Trophoblast cell (in vitro differentiated cells and primary cell): Measurements from ENCODE around the gene XAGE3. TPM values are rescaled to one million over a fixed set of nuclear protein-coding genes. Genes with fewer than 3 reads are reported as not detected.
A peak's percentile ranks its signal among the peaks of the same experiment; 100 is the strongest.
"Not testable (repeated sequence)": the region's sequence is repeated elsewhere in the genome, so short reads cannot be mapped to it uniquely, and the experiment has no call there.

Experiments used
- DNase-seq, 2 donors: peaks; one replicate each; pipeline ENCODE4 v3.0.0-alpha.2; 2016
- H2AFZ ChIP-seq: 2 replicates; pipeline ENCODE4 v1.6.1; 2013; ENCODE audit warnings: low read length, moderate library complexity, mild to moderate bottlenecking; ENCODE audit not compliant: insufficient read depth, poor library complexity
- H2AK5ac ChIP-seq: 2 replicates; pipeline ENCODE4 v1.6.1; 2013; ENCODE audit warnings: mild to moderate bottlenecking, low read length
- H2BK120ac ChIP-seq: 2 replicates; pipeline ENCODE4 v1.6.1; 2013; ENCODE audit warnings: low read length, mild to moderate bottlenecking, moderate library complexity; ENCODE audit not compliant: insufficient read depth, poor library complexity
- H2BK12ac ChIP-seq: 2 replicates; pipeline ENCODE4 v1.6.1; 2013; ENCODE audit warnings: mild to moderate bottlenecking, low read length, moderate library complexity
- H2BK5ac ChIP-seq: 2 replicates; pipeline ENCODE4 v1.6.1; 2013; ENCODE audit warnings: low read length, low read depth, moderate library complexity, mild to moderate bottlenecking; ENCODE audit not compliant: poor library complexity
- H3K14ac ChIP-seq: 2 replicates; pipeline ENCODE4 v1.6.1; 2013; ENCODE audit warnings: mild to moderate bottlenecking, low read length
- H3K18ac ChIP-seq: 2 replicates; pipeline ENCODE4 v1.6.1; 2013; ENCODE audit warnings: mild to moderate bottlenecking, low read length
- H3K23ac ChIP-seq: 2 replicates; pipeline ENCODE4 v1.6.1; 2013; ENCODE audit warnings: low read length
- H3K27ac ChIP-seq: 2 replicates; pipeline ENCODE4 v1.5.1; 2013; ENCODE audit warnings: low read depth, mild to moderate bottlenecking, inconsistent platforms, low read length, moderate library complexity
- H3K27me3 ChIP-seq: 2 replicates; pipeline ENCODE4 v1.6.1; 2013; ENCODE audit warnings: inconsistent platforms, mild to moderate bottlenecking, low read length, moderate library complexity; ENCODE audit not compliant: insufficient read depth
- H3K36me3 ChIP-seq, 2 experiments: 1 replicate in 1 of 2; 2 replicates in 1 of 2; pipeline ENCODE4 v1.6.1; 2013; ENCODE audit warnings: low read length in 2 of 2, mild to moderate bottlenecking in 2 of 2, moderate library complexity in 1 of 2; ENCODE audit not compliant: insufficient read depth in 2 of 2, control insufficient read depth in 1 of 2
- H3K4ac ChIP-seq: 2 replicates; pipeline ENCODE4 v1.6.1; 2013; ENCODE audit warnings: low read depth, mild to moderate bottlenecking, low read length, moderate library complexity
- H3K4me1 ChIP-seq, 2 experiments: 1 replicate in 1 of 2; 2 replicates in 1 of 2; pipeline ENCODE4 v1.6.1; 2013; ENCODE audit warnings: low read length in 2 of 2, mild to moderate bottlenecking in 2 of 2, moderate library complexity in 1 of 2; ENCODE audit not compliant: insufficient read depth in 2 of 2, control insufficient read depth in 1 of 2
- H3K4me2 ChIP-seq: 2 replicates; pipeline ENCODE4 v1.6.1; 2013; ENCODE audit warnings: inconsistent platforms, mild to moderate bottlenecking, low read length, moderate library complexity
- H3K4me3 ChIP-seq: 2 replicates; pipeline ENCODE4 v1.5.1; 2013; ENCODE audit warnings: mild to moderate bottlenecking, low read depth, low read length, inconsistent platforms
- H3K79me1 ChIP-seq: one replicate; pipeline ENCODE4 v1.6.1; 2013; ENCODE audit warnings: low read length
- H3K79me2 ChIP-seq: 2 replicates; pipeline ENCODE4 v1.6.1; 2013; ENCODE audit warnings: low read length, mild to moderate bottlenecking; ENCODE audit not compliant: control insufficient read depth, insufficient read depth, poor library complexity
- H3K9ac ChIP-seq: 2 replicates; pipeline ENCODE4 v1.6.1; 2013; ENCODE audit warnings: mild to moderate bottlenecking, low read length
- H3K9me3 ChIP-seq: 2 replicates; pipeline ENCODE4 v1.6.1; 2013; ENCODE audit warnings: low read depth, mild to moderate bottlenecking, control low read depth, inconsistent platforms, low read length; ENCODE audit not compliant: insufficient read depth
- H4K12ac ChIP-seq: 2 replicates; pipeline ENCODE4 v1.6.1; 2013; ENCODE audit warnings: low read depth, mild to moderate bottlenecking, low read length, moderate library complexity
- H4K8ac ChIP-seq: 2 replicates; pipeline ENCODE4 v1.6.1; 2013; ENCODE audit warnings: low read depth, mild to moderate bottlenecking, low read length, moderate library complexity
- H4K91ac ChIP-seq: one replicate; pipeline ENCODE4 v1.6.1; 2013; ENCODE audit warnings: low read depth, mild to moderate bottlenecking, low read length, moderate library complexity
- WGBS: extraction: QIAGEN DNeasy Blood & Tissue Kit; methylation state at CpG from one replicate; pipeline ENCODE4 v1.1.7; 2013; ENCODE audit warnings: missing lambda C conversion rate; ENCODE audit not compliant: insufficient read length, insufficient coverage; ENCODE audit errors: extremely low coverage; 5-methylcytosine and 5-hydroxymethylcytosine counted together
- polyA plus RNA-seq: library from polyadenylated mRNA; stranded (reverse); fragments of 200-250 nt; gene quantifications from 2 replicates; pipeline ENCODE4 v1.2.3, GENCODE V29; 2013

The XAGE3 gene
- polyA plus RNA-seq: 0.16 and 0.19 TPM in 2 replicates

- Histone ChIP-seq H3K9me3 (no peaks in the 10 kb centered on the region), H3K4me2 (no peak within 1 kb of the TSS), H3K79me1 (no peaks in the 10 kb centered on the region), H3K18ac (no peak within 1 kb of the TSS), H2BK5ac (no peak within 1 kb of the TSS), H4K12ac (no peak within 1 kb of the TSS), H3K36me3 (no peaks in the 10 kb centered on the region), H3K4ac (no peak within 1 kb of the TSS), H4K91ac (no peak within 1 kb of the TSS), H3K23ac (no peak within 1 kb of the TSS), H2AFZ (no peak within 1 kb of the TSS), H2AK5ac (no peak within 1 kb of the TSS), H3K27ac (no peak within 1 kb of the TSS), H2BK12ac (no peak within 1 kb of the TSS), H3K9ac (no peak within 1 kb of the TSS), H2BK120ac (no peak within 1 kb of the TSS), H3K79me2 (no peaks in the 10 kb centered on the region), H3K27me3 (no peaks in the 10 kb centered on the region), H3K14ac (no peak within 1 kb of the TSS), H3K4me1 (no peaks in the 10 kb centered on the region), H3K4me3 (no peak within 1 kb of the TSS), H4K8ac (no peak within 1 kb of the TSS)
- WGBS: no CpG with 5 or more reads among the region's 35 CpGs
- DNase-seq: peak; percentile 17 to 53
Measured at GRCh38 chrX:52867610-52868348, at the start of gene XAGE3. Gene XAGE3, minus strand, starts transcription at chrX:52868083. Its CDS starts 950 bp downstream, at chrX:52867133.

GRCh38 chrX:52914704-52915103 is 46.8 kb upstream of the XAGE3 start:
- H3K4me2 ChIP-seq, H4K8ac ChIP-seq, H3K27me3 ChIP-seq, H3K14ac ChIP-seq, H4K91ac ChIP-seq, H3K9ac ChIP-seq, H4K12ac ChIP-seq, H2AK5ac ChIP-seq, H3K23ac ChIP-seq, H3K4me1 ChIP-seq, H3K9me3 ChIP-seq, H3K36me3 ChIP-seq, H3K79me2 ChIP-seq, H2AFZ ChIP-seq, H3K4ac ChIP-seq, H2BK5ac ChIP-seq, H2BK12ac ChIP-seq, DNase-seq, H3K79me1 ChIP-seq, H2BK120ac ChIP-seq, H3K18ac ChIP-seq, H3K4me3 ChIP-seq, H3K27ac ChIP-seq: not testable (repeated sequence)
- WGBS: no CpG with 5 or more reads among the region's 3 CpGs

DNA sequence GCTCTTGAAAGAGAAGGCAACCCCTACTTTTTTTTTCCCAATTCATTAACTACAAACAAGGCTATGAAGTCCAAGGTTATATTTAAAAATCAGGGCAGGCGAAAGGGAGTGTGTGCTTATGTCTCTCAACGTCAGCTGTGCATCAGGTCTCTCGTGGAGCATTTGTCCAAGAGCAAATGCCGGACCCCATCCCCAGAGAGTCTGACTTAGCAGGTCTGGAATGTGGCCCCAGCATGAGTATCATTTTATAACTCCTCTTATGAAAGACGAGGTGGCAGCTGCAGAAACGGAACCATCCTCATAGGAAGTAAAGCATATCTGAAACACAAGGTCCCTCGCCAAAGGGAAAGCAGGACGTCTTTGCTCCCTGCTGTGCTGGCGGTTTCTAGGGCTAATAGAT is 45.8 kb upstream of the XAGE3 start:
- not testable (repeated sequence) for H3K9me3 ChIP-seq, H2BK12ac ChIP-seq, H3K4me2 ChIP-seq, H3K9ac ChIP-seq, DNase-seq, H2AK5ac ChIP-seq, H3K14ac ChIP-seq, H3K4me1 ChIP-seq, H3K79me2 ChIP-seq, H3K27ac ChIP-seq, H3K79me1 ChIP-seq, H3K36me3 ChIP-seq, H2AFZ ChIP-seq, H3K4me3 ChIP-seq, H3K18ac ChIP-seq, H2BK5ac ChIP-seq, H4K8ac ChIP-seq, H3K23ac ChIP-seq, H3K4ac ChIP-seq, H4K12ac ChIP-seq, H4K91ac ChIP-seq, H3K27me3 ChIP-seq, H2BK120ac ChIP-seq
- WGBS: no CpG with 5 or more reads among the region's 9 CpGs

DNA sequence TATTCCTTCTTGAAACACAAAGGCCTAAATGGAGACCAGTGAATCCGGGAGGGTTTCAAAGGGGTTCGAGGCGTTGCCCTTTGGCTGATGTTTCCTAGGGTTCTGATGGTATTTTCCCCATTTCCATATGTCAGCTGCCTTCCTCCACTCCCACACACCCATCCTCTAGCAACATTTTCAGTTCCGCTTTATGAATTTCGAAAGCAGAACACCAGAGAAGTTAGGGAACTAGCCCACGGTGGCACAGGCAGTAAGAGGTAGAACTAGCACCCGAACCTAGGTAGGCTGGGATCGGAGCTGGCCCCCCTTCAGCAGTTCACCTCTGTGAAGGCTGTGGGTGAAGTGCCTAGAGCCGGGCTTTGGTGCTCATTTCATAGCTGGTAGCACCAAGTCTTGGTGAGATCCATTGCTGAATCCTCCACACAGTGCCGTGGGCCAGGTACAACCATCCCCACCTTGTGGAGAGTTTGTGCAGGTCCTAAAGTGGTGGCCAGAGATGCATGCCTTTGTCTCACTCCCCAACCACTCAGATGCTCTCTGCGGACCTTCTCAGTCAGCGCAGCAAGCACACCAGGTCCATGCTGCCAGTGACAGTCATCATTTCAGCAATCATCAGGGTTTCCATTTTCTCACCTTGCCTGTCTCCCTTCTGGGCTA is 41.6 kb upstream of the XAGE3 start:
- not testable (repeated sequence) for H3K36me3 ChIP-seq, H2BK5ac ChIP-seq, H3K4ac ChIP-seq, H3K79me1 ChIP-seq, H4K12ac ChIP-seq, H3K18ac ChIP-seq, H3K4me3 ChIP-seq, H2BK120ac ChIP-seq, H4K8ac ChIP-seq, H3K23ac ChIP-seq, H2BK12ac ChIP-seq, H3K9ac ChIP-seq, H3K79me2 ChIP-seq, H4K91ac ChIP-seq, H2AFZ ChIP-seq, H2AK5ac ChIP-seq, H3K4me2 ChIP-seq, DNase-seq, H3K27me3 ChIP-seq, H3K27ac ChIP-seq, H3K9me3 ChIP-seq, H3K4me1 ChIP-seq, H3K14ac ChIP-seq
- no CpG with 5 or more reads among the region's 12 CpGs for WGBS
